ENCODE measurements around the gene SHISA8. TPM values are rescaled to one million over a fixed set of nuclear protein-coding genes. Genes with fewer than 3 reads are reported as not detected.

Gene SHISA8
- total and polyA plus RNA-seq, 2 experiments from 2014 or later: 0.33 TPM; not detected in 1

GRCh38 chr22:41868556-41868955, 46.3 kb downstream of the SHISA8 start:
- Histone ChIP-seq H3K9me3 (ENCODE audit: low read depth) (no peaks in the 10 kb centered on the region), H3K4me3 (no peak overlapping the region), H3K27ac (no peak overlapping the region), H3K9me2 (replicated peaks; ENCODE audit: insufficient read depth) (no peaks in the 10 kb centered on the region), H3K27me3 (no peaks in the 10 kb centered on the region), H4K20me1 (ENCODE audit: insufficient read depth, poor library complexity, severe bottlenecking) (peaks cover 42% of the 10 kb centered on the region), H3K79me2 (peaks cover 61% of the 10 kb centered on the region), H3K4me2 (no peak overlapping the region), H3K36me3 (replicated peaks; ENCODE audit: insufficient read depth, low read depth) (no peaks in the 10 kb centered on the region), H3K4me1 (ENCODE audit: insufficient read depth) (peaks cover 3% of the 10 kb centered on the region), H2AFZ (no peak overlapping the region)
- WGBS (ENCODE audit: low lambda C conversion rate, missing lambda C conversion rate): 99% methylated on average over 10 of the region's 10 CpGs
- DNase-seq (ENCODE audit: low spot score): no peak
- TF ChIP-seq EZH2phosphoT487 (IDR thresholded peaks at IDR 0.05; ENCODE audit: low read depth, severe bottlenecking, unreplicated experiment) (no peak), CTCF (IDR thresholded peaks at IDR 0.05; ENCODE audit: poor library complexity) (no peak), EZH2 (IDR thresholded peaks at IDR 0.05; ENCODE audit: borderline replicate concordance) (no peak)

GRCh38 chr22:41863472-41863871, 51.4 kb downstream of the SHISA8 start:
- Histone ChIP-seq H2AFZ (no peak overlapping the region), H3K27ac (peak overlapping the region; percentile 92), H3K4me1 (ENCODE audit: insufficient read depth) (peaks cover 24% of the 10 kb centered on the region), H4K20me1 (ENCODE audit: insufficient read depth, poor library complexity, severe bottlenecking) (peaks cover 80% of the 10 kb centered on the region), H3K36me3 (replicated peaks; ENCODE audit: insufficient read depth, low read depth) (no peaks in the 10 kb centered on the region), H3K4me3 (no peak overlapping the region), H3K79me2 (peaks cover 90% of the 10 kb centered on the region), H3K9me3 (ENCODE audit: low read depth) (no peaks in the 10 kb centered on the region), H3K9me2 (replicated peaks; ENCODE audit: insufficient read depth) (no peaks in the 10 kb centered on the region), H3K27me3 (no peaks in the 10 kb centered on the region), H3K4me2 (peak overlapping the region; percentile 55)
- WGBS (ENCODE audit: low lambda C conversion rate, missing lambda C conversion rate): 87% methylated on average over 2 of the region's 2 CpGs
- DNase-seq (ENCODE audit: low spot score): no peak
- TF ChIP-seq EZH2phosphoT487 (IDR thresholded peaks at IDR 0.05; ENCODE audit: low read depth, severe bottlenecking, unreplicated experiment) (no peak), EZH2 (IDR thresholded peaks at IDR 0.05; ENCODE audit: borderline replicate concordance) (no peak), CTCF (IDR thresholded peaks at IDR 0.05; ENCODE audit: poor library complexity) (no peak)

- Histone ChIP-seq H3K79me2 (peaks cover 91% of the 10 kb centered on the region), H4K20me1 (ENCODE audit: insufficient read depth, poor library complexity, severe bottlenecking) (peaks cover 80% of the 10 kb centered on the region)
- WGBS (ENCODE audit: low lambda C conversion rate, missing lambda C conversion rate): 72% methylated on average over 11 of the region's 11 CpGs
Measured at GRCh38 chr22:41862530-41863266, 52.2 kb downstream of the SHISA8 start.

More at GRCh38 chr22:41862530-41863266, 52.2 kb downstream of the SHISA8 start:
- H3K4me1 ChIP-seq (ENCODE audit: insufficient read depth): peaks cover 24% of the 10 kb centered on the region
- no peak overlapping the region for H3K4me3 ChIP-seq
- no peaks in the 10 kb centered on the region for H3K9me2 ChIP-seq (replicated peaks; ENCODE audit: insufficient read depth)
- DNase-seq (ENCODE audit: low spot score): no peak
- H3K9me3 ChIP-seq (ENCODE audit: low read depth): no peaks in the 10 kb centered on the region
- H3K36me3 ChIP-seq (replicated peaks; ENCODE audit: insufficient read depth, low read depth): no peaks in the 10 kb centered on the region
- no peak for TF ChIP-seq CTCF (IDR thresholded peaks at IDR 0.05; ENCODE audit: poor library complexity)
- TF ChIP-seq EZH2phosphoT487 (IDR thresholded peaks at IDR 0.05; ENCODE audit: low read depth, severe bottlenecking, unreplicated experiment): no peak
- no peak for TF ChIP-seq EZH2 (IDR thresholded peaks at IDR 0.05; ENCODE audit: borderline replicate concordance)
- H3K27ac ChIP-seq: peak overlapping the region; percentile 92
- H3K27me3 ChIP-seq: no peaks in the 10 kb centered on the region
- H3K4me2 ChIP-seq: peak overlapping the region; percentile 55
- H2AFZ ChIP-seq: no peak overlapping the region
